Sigmoid colon (tissue), 4 donors: Measurements from ENCODE around the gene TOMM34.

Experiments
- EP300 ChIP-seq, 4 donors: sonication (generic); formaldehyde crosslinking; IDR thresholded peaks; one replicate each; pipeline ENCODE4 v1.6.1; 2017; ENCODE audit warnings: antibody characterized with exemption in 4 of 4
- POLR2A ChIP-seq, 2 donors: fragments of 450-650 bp; IDR thresholded peaks; one replicate each; pipeline ENCODE4 v1.6.1; 2016; ENCODE audit warnings: antibody characterized with exemption in 2 of 2, mild to moderate bottlenecking in 2 of 2, moderate library complexity in 2 of 2
- POLR2AphosphoS5 ChIP-seq, 4 donors: sonication (generic); formaldehyde crosslinking; IDR thresholded peaks; one replicate each; pipeline ENCODE4 v1.6.1; 2017; ENCODE audit warnings: antibody characterized with exemption in 4 of 4
- TF ChIP-seq, protein P1 (sequence below), 4 experiments: fragments of 450-650 bp in 3 of 4; fragments of 200-600 bp in 1 of 4; IDR thresholded peaks; one replicate each; pipeline ENCODE4 v1.5.1; 2016 to 2019; ENCODE audit warnings: antibody characterized with exemption in 4 of 4, mild to moderate bottlenecking in 3 of 4, moderate library complexity in 2 of 4

DNA sequence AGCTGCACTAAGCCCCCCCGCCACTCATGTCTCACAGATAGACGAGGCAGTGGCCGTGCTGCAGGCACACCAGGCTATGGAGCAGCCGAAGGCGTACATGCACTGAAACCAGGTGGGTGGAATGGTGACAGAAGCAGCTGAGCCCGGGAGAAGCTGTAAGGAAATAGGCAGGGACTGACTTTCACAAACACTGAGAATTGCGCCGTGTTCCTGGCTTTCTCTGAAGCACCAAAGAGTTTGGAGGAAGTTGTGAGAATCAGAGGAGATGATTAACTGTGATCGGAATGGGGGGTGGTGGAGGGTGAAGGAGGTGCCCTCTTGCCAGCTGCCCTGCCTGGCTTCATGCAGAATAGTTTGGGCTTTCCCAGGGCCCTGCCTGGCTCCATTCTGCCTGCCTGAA, 21.6 kb downstream of the TOMM34 start:
- TF ChIP-seq, protein P1, sequence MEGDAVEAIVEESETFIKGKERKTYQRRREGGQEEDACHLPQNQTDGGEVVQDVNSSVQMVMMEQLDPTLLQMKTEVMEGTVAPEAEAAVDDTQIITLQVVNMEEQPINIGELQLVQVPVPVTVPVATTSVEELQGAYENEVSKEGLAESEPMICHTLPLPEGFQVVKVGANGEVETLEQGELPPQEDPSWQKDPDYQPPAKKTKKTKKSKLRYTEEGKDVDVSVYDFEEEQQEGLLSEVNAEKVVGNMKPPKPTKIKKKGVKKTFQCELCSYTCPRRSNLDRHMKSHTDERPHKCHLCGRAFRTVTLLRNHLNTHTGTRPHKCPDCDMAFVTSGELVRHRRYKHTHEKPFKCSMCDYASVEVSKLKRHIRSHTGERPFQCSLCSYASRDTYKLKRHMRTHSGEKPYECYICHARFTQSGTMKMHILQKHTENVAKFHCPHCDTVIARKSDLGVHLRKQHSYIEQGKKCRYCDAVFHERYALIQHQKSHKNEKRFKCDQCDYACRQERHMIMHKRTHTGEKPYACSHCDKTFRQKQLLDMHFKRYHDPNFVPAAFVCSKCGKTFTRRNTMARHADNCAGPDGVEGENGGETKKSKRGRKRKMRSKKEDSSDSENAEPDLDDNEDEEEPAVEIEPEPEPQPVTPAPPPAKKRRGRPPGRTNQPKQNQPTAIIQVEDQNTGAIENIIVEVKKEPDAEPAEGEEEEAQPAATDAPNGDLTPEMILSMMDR (IDR thresholded peaks at IDR 0.05) = no peak
- TF ChIP-seq POLR2AphosphoS5 (IDR thresholded peaks at IDR 0.05) = no peak
- TF ChIP-seq POLR2A (IDR thresholded peaks at IDR 0.05) = no peak
- no peak for TF ChIP-seq EP300 (IDR thresholded peaks at IDR 0.05)
